22Rv1 (cell line): ENCODE data around the gene TRPC4AP.
A peak's percentile ranks its signal among the peaks of the same experiment; 100 is the strongest.

Source experiments
- H3K27ac ChIP-seq: fragments of 450-650 bp; 2 replicates; pipeline ENCODE4 v1.5.1; 2017
- ZFX ChIP-seq: fragments of 450-650 bp; IDR thresholded peaks from 2 replicates; pipeline ENCODE4 v1.6.1; 2017; ENCODE audit warnings: antibody characterized with exemption, borderline replicate concordance
- TF ChIP-seq, protein P1 (sequence below): fragments of 450-650 bp; IDR thresholded peaks from 2 replicates; pipeline ENCODE4 v1.5.1; 2017; ENCODE audit warnings: mild to moderate bottlenecking

The TRPC4AP gene

DNA sequence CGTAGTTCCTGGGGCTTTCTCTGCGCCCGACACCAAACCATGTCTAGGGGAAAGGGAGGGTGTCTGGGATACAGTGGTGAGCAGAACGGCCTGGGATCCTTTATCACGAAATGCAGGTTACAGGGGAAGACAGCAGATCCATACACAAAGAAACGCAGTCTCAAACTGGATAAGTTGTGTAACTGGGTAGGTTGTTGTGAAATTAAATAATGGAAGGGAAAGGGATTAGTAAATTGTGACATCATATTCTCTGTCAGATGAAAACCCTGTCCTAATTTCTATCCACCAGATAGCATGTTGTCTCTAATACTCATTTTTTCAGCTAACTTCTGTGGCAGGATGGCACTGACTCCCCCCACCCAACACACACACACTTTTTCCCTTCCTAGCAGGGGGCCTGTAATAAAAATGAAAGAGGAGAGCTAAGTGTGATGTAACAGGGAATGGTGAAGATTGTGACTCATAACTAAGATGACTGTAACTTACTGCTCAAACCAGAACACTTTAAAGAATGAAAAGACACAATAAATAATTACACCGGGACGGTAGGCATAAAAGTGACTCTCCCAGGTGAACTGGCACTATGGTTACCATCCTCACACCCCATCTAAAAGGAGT lies 769 bp upstream of the TRPC4AP start:
- TF ChIP-seq, protein P1, sequence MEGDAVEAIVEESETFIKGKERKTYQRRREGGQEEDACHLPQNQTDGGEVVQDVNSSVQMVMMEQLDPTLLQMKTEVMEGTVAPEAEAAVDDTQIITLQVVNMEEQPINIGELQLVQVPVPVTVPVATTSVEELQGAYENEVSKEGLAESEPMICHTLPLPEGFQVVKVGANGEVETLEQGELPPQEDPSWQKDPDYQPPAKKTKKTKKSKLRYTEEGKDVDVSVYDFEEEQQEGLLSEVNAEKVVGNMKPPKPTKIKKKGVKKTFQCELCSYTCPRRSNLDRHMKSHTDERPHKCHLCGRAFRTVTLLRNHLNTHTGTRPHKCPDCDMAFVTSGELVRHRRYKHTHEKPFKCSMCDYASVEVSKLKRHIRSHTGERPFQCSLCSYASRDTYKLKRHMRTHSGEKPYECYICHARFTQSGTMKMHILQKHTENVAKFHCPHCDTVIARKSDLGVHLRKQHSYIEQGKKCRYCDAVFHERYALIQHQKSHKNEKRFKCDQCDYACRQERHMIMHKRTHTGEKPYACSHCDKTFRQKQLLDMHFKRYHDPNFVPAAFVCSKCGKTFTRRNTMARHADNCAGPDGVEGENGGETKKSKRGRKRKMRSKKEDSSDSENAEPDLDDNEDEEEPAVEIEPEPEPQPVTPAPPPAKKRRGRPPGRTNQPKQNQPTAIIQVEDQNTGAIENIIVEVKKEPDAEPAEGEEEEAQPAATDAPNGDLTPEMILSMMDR: no peak
- TF ChIP-seq ZFX: no peak
- peak overlapping the region; percentile 73 for H3K27ac ChIP-seq

DNA sequence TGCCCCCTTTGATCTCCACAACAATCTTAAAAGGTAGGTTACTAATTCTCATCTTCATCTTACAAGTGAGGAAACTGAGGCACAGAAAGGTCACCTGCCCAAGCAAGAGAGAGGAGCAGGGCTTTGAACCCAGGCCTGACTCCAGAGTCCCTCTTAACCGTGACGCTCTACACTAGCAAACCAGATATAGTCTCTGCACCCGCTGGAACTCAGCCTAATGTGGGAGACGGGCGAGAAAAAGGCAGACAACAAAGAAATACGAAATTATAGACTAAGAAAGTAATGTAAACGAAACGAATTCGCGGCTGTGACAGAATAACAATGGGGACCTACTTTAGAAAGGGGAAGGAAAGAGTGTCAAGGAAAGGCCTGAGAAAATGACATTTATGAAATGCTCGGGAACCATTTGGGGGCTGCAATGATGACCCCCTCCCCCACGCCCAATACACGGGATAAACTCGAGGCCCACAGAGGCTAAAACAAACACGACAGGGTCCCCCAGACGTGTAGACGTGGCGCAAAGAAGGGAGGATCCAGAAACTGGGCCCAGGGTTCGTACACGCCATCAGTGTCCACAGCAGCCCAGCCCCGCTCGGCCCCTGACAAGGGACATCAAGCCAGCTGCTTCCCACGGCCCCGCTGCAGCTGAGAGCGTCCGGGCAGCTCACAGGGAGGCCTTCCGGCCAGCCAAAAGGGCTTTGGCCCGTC lies 637 bp downstream of the TRPC4AP start:
- peak overlapping the region; percentile 73 for H3K27ac ChIP-seq
- no peak for TF ChIP-seq ZFX
- TF ChIP-seq, protein P1: no peak

DNA sequence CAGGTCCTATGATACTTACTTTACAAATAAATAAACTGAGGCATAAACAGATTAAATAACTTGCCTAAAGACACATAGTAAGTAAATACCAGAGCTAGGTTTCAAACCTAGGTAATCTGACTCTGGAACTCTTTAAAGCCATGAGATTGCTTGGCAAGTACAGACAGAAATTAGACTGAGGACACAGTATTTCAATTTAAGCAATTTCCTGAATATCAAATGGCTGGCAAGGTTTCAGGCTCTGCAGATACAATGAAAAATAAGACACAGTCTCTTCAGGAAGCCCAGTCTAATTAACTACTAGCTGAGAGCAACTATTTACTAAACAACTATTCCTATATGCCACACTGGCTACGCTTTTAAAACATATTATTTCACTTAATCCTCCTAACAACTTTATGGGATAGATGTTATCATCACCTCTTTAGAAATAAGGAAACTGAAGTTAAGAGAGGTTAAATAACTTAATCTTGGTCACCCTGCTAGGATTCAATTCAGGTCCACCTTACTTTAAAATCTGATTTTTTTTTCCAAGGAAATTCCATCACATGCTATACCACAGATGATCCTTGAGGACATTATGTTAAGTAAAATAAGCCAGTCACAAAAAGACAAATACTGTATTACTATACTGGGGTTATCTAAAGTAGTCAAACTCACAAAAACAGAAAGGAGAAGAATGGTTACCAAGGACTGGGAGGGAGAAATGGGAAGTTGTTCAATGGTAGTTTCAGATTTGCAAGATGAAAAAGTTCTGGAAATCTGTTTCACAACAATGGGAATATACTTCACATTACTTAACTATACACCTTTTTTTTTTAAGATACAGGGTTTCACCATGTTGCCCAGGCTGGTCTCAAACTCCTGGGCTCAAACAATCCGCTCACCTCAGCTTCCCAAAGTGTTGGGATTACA lies 4.1 kb downstream of the TRPC4AP start:
- peak overlapping the region; percentile 18; the same call in 1 of the 2 replicates for H3K27ac ChIP-seq
- no peak for TF ChIP-seq ZFX
- TF ChIP-seq, protein P1: no peak

DNA sequence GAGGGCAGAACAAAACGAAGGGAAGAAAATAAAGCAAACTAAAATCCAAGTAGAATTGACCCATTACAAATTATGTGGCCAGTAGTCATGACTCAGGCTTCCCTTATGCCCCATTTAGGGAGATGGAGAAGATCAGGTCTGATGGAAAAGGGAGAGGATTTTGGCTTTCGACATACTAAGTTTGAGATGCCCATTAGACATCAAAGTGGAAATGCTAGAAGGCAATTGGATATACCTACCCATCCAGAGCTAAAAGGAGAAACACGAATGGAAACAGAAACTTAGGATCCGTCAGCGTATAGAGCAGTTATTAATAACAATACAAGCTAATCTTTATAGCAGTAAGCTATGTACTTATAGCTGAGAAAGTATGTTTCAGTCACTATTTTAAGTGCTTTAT lies 4.8 kb downstream of the TRPC4AP start:
- TF ChIP-seq ZFX: no peak
- TF ChIP-seq, protein P1: no peak
- H3K27ac ChIP-seq: peak overlapping the region; percentile 18; the same call in 1 of the 2 replicates

DNA sequence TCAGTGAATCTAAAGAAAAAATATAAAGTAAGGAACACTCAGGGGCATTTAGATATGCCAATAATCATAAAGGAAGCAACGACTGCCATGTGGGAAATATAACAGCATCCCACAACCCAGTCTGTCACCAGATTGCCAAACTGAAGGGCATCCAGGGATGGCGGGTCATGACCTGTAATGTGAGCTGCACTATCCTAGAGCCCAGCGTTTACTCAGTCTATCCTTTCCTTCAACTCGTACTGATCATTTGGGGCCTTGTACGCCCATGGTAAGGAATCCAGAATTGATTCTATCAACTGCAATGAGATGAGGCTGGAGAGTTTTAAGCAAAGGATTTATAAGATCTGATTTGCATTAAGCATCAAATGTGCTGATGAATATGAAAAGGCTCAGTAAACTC lies 5.3 kb downstream of the TRPC4AP start:
- TF ChIP-seq, protein P1: no peak
- no peak for TF ChIP-seq ZFX
- 0 out of 2 replicates have a peak overlapping the region, but pooled peaks have one; percentile 18 for H3K27ac ChIP-seq

DNA sequence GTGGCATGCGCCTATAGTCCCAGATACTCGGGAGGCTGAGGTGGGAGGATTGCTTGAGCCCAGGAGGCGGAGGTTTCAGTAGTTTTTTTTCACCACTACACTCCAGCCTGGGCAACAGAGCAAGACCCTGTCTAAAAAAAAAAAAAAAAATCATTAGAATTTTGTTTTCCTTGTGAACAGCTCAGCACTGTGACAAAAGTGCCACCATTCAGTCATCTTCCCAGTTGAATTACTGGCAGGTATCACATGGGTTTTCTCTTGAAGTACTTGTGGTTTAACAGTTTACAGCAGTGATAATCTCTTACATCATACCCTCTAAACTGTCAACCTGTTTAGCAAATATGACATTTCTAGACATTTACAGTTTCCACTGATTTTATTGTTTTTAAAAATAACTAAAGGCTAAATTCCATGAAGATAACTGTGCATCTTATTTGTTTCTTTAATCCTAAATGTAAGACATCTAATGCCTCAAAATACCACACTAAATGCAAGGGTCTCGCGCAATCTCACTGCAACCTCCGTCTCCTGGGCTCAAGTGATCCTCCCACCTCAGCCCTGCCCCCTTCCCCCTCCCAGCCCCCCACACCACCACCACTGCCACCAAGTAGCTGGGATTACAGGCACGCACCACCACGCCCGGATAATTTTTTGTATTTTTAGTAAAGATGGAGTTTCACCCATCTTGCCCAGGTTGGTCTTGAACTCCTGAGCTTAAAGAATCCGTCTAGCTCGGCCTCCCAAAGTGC lies 7.0 kb downstream of the TRPC4AP start:
- H3K27ac ChIP-seq: peak overlapping the region; percentile 46

More for the DNA sequence above, 7.0 kb downstream of the TRPC4AP start:
- TF ChIP-seq, protein P1: no peak
- TF ChIP-seq ZFX: no peak
